HPDE6-E6E7 (cell line): Measurements from ENCODE around the gene ANK2.
"Not testable (repeated sequence)": the region's sequence is repeated elsewhere in the genome, so short reads cannot be mapped to it uniquely, and the experiment has no call there.

Experiments
- DNase-seq: peaks from one replicate; pipeline ENCODE4 v3.0.0; 2011; ENCODE audit warnings: missing footprints; ENCODE audit errors: extremely low spot score

ANK2 gene

DNA sequence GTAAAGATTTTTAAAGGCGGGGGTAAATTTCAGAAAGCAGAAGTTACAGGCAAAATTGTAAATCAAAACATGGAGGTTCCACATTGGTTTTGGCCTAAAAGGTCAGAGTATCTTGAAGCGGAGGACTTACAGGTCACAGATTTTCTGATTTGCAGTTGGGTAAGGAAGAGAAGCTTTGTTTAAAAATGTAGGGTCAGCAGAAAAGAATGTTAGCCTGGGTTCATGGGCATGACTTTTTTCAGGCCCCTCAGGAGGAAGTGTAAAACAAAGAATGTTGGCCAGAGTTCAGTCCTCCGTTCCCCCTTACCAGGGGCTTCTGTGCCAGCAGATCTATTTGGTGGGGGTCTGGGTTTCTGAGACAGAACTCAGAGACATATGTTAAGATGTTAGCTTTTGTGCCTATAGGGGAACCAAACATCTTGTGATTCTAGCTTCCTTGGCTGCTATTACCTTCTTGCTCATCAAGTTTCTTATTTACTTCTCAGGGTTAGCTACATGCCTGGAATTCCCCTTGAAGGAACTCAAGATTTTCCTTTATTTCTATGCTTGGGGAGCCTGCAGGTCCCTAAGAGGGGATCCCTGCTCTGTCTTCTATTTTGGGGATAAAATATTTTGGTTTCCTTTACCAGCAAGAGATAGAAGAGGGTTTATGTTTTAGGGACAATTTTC lies 160.3 kb downstream of the ANK2 start:
- DNase-seq, result no peak

- DNase-seq, result no peak
Measured at GRCh38 chr4:113212613-113213012, 163.2 kb downstream of the ANK2 start.

DNA sequence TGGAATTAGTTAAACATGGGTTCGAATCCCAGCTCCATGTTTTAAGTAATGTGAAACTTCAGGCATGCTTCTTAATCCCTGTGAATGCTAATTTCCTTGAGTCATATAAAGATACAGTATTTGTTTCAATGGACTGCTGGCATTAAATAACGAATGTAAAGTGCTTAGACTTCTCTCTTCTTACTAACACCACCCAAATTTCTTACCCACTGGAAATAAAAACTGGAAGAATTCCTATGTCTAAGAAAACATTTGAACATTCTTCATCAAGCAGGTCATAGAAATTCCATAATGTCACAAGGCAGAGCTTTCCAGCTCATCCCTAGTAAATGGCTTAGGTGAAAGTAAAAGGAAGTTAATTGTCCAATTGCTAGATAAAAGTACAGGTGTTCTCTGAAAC lies 172.5 kb downstream of the ANK2 start:
- no peak for DNase-seq

GRCh38 chr4:113222471-113222870 lies 173.0 kb downstream of the ANK2 start:
- no peak for DNase-seq

GRCh38 chr4:113223001-113223400 lies 173.5 kb downstream of the ANK2 start:
- no peak for DNase-seq

DNA sequence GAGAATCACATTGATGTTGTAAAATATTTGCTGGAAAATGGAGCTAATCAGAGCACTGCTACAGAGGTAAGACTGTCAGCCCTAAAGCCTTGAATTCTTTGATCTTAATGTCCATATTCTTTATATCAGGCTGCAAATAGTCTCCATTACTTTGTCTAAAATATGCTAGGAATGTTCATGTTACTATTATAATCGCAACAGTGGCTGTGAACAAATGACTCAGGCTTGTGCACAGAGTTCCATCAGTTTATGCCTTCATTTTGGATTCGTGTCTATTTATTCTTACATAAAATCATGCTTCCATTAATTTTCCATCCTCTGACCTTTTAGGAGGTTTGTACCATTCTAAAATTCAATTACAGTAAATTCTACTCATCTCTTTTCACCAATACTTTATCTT lies 182.7 kb downstream of the ANK2 start:
- no peak for DNase-seq

DNA sequence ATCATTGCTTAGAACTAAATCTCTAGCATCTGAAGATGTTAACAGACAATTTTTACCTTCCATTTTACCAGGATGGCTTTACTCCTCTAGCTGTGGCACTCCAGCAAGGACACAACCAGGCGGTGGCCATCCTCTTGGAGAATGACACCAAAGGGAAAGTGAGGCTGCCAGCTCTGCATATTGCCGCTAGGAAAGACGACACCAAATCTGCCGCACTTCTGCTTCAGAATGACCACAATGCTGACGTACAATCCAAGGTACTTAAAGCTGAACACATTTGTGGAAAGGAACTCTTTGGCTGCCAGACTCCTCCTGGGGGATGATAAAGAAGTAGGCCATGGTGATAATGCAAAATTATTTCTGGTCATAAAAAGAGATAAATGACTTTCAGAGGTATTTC lies 187.5 kb downstream of the ANK2 start:
- no peak for DNase-seq

- no peak for DNase-seq
Measured at GRCh38 chr4:113243312-113243711, 193.9 kb downstream of the ANK2 start.

- not testable (repeated sequence) for DNase-seq
Measured at GRCh38 chr4:113244747-113245146, 195.3 kb downstream of the ANK2 start.

DNA sequence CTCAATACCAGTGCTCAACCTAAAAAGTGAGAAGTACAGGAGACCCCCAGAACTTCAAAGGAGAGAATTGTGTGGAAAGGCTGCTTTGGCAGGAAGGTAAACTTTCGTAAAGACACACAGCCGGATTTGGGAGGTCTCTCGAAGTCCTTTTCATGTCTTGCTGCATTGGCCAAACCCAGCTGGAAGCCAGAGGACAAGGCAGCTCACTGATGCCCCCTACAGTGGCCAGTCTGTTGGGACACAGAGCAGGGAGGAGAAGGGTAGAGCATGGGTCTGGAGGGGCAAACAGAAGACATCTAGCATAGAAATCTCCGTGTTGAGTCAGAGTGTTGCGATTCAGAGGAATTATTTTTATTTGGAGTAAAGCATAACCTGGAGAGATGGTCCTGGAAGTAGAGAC lies 198.9 kb downstream of the ANK2 start:
- no peak for DNase-seq

DNA sequence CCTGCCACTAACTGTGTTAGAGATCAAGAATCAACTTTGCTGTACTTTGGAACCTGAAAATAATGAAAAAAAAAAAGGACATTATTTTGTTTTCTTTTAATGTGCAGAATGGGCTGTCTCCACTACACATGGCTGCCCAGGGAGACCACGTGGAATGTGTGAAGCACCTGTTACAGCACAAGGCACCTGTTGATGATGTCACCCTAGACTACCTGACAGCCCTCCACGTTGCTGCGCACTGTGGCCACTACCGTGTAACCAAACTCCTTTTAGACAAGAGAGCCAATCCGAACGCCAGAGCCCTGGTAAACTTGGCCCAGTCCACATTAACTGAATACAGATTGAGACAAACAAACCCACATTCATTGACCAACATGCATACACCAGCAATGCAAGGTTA lies 206.2 kb downstream of the ANK2 start:
- no peak for DNase-seq

DNA sequence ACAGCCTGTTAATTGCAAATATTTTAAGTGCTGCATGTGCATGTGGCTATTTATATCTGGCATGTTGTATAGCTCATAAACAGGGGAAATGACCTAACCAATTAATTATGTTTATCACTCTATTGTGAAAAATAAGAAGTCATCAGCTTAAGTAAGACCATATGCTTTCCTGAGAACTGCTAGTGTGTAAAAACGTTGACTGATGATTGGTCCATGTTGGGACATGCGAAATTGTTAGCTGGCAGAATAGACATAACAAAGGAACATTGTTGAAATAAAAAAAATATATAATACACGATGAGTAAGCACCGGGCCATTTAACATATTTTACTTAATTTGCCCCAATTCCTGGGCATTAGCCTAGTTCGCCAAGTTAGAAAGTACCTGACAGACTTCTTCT lies 207.5 kb downstream of the ANK2 start:
- no peak for DNase-seq

DNA sequence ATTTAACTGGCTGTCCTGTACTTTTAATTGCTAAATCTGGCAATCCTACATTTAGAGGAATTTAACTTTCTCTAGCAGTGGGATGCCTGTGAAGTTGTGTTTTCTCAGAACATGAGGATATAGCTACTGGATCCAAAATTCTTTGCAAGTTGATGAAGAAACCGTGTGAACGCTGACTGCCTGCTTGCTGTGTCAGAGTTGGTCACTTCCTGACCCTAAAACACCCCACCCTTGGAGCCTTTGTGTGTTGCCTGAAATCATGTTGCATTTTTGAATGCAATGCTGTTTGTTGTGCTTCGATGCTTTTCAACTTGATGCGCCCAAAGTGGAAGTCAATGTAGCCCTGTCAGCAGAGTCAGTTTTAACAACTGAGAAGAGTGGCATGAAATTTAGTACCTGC lies 211.2 kb downstream of the ANK2 start:
- no peak for DNase-seq

GRCh38 chr4:113263274-113263673 lies 213.8 kb downstream of the ANK2 start:
- no peak for DNase-seq

- no peak for DNase-seq
Measured at GRCh38 chr4:113270520-113271319, 221.3 kb downstream of the ANK2 start.

- no peak for DNase-seq
Measured at GRCh38 chr4:113272523-113272922, 223.1 kb downstream of the ANK2 start.

DNA sequence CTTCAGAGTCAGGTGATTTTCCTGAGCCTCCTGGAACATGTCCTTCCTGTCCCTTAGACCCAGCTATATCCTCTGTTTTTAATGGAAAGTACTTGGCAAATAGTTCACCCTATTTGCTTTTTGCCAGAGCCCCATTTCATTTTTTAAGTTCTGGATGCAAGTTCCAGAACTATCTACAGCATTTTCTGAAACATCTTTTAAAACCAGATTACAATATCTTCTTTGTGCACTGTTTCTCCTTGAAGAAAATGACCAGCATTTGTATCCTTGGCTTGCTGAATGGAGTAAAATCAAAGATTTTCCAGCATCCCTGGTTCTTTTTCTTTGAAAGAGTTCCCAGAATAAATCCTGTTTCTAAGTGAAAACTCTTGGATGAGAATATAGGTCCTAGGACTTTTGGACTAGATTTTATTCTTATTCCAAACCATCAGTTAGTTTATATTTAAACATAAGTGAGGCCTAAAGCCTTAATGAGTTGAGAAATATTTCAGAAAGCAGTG lies 224.3 kb downstream of the ANK2 start:
- no peak for DNase-seq

GRCh38 chr4:113276464-113277170 lies 227.2 kb downstream of the ANK2 start:
- no peak for DNase-seq

- DNase-seq, result peak; percentile 62
Measured at GRCh38 chr4:113278324-113278934, 229.0 kb downstream of the ANK2 start.

DNA sequence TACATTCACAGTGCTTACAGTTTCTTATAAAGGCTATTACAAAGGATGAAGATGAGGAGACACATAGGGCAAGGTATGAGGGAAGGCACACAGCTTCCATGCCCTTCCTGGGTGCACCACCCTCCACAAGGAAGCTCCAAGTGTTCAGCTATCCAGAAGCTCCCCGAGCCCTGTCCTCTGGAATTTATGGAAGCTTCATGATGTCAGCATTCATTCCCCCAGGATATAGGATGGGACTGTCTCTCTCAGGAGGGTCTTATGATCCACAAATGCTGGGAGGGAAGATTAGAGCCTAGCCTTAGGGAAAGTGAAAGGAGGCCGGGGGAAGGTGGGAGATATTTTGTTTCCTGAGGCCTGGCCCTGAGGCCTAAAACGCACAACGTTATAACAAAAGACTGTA lies 236.0 kb downstream of the ANK2 start:
- no peak for DNase-seq

- no peak for DNase-seq
Measured at GRCh38 chr4:113288257-113288656, 238.8 kb downstream of the ANK2 start.

DNA sequence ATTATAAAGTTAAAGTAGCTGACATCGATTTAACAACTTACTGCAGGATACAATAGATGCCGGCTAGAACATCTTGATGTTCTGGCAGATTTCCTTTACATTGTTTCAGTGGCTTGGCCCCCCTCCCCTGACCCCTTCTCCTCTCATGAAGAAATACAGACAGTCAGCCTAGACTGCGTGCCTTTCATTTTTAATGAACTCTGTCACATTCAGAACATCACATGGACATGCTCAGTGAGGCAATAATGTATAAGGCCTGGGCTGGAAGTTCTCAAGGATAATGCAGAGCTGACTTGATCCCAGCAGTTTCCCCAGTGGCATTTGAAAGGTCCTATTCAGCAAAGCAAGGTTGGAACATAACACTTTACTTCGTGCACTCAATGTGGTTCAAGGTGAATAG lies 239.2 kb downstream of the ANK2 start:
- DNase-seq, result no peak
